SK-N-SH treated with all-trans-retinoic acid at 6 μM for 48 hours (cell line): ENCODE results near the gene CDKN1A.

ENCODE experiments used
- ATAC-seq: fragments of 200-7000 bp; cut with Tn5 transposase; 3 replicates; pipeline ENCODE4 v1.9.1; 2020; ENCODE audit warnings: mild to moderate bottlenecking, moderate library complexity
- CSDC2 ChIP-seq: fragments of 250-450 bp; sonication (Bioruptor Pico); IDR thresholded peaks from 2 replicates; pipeline ENCODE4 v1.5.0; 2020; ENCODE audit warnings: mild to moderate bottlenecking, moderate library complexity
- CSRNP3 ChIP-seq: fragments of 250-450 bp; sonication (Bioruptor Pico); IDR thresholded peaks from 2 replicates; pipeline ENCODE4 v1.5.1; 2021; ENCODE audit warnings: mild to moderate bottlenecking, moderate library complexity
- ESRRG ChIP-seq: fragments of 250-450 bp; sonication (Bioruptor Pico); IDR thresholded peaks from 2 replicates; pipeline ENCODE4 v1.6.1; 2021; ENCODE audit warnings: mild to moderate bottlenecking
- ISL1 ChIP-seq: fragments of 250-450 bp; sonication (Bioruptor Pico); IDR thresholded peaks from 2 replicates; pipeline ENCODE4 v2.1.2; 2022; ENCODE audit warnings: mild to moderate bottlenecking, moderate library complexity
- OSR1 ChIP-seq: fragments of 250-450 bp; sonication (Bioruptor Pico); IDR thresholded peaks from 2 replicates; pipeline ENCODE4 v1.8.0; 2022; ENCODE audit warnings: moderate library complexity, mild to moderate bottlenecking, inconsistent platforms
- PATZ1 ChIP-seq: fragments of 250-450 bp; sonication (Bioruptor Pico); IDR thresholded peaks from 2 replicates; pipeline ENCODE4 v1.8.0; 2020; ENCODE audit warnings: mild to moderate bottlenecking, moderate library complexity, borderline replicate concordance
- POU6F1 ChIP-seq: fragments of 250-450 bp; sonication (Bioruptor Pico); IDR thresholded peaks from 2 replicates; pipeline ENCODE4 v1.8.0; 2021; ENCODE audit warnings: low read depth, mild to moderate bottlenecking, moderate library complexity, borderline replicate concordance
- PPARA ChIP-seq: fragments of 250-450 bp; sonication (Bioruptor Pico); IDR thresholded peaks from 2 replicates; pipeline ENCODE4 v1.5.0; 2020; ENCODE audit warnings: mild to moderate bottlenecking, borderline replicate concordance
- RARB ChIP-seq: fragments of 250-450 bp; sonication (Bioruptor Pico); IDR thresholded peaks from 2 replicates; pipeline ENCODE4 v1.8.0; 2021; ENCODE audit warnings: mild to moderate bottlenecking, moderate library complexity
- SNAI2 ChIP-seq: fragments of 250-450 bp; sonication (Bioruptor Pico); IDR thresholded peaks from 2 replicates; pipeline ENCODE4 v1.5.0; 2020; ENCODE audit warnings: mild to moderate bottlenecking, moderate library complexity
- TCF4 ChIP-seq: fragments of 250-450 bp; sonication (Bioruptor Pico); IDR thresholded peaks from 2 replicates; pipeline ENCODE4 v1.8.0; 2021; ENCODE audit warnings: mild to moderate bottlenecking, moderate library complexity, borderline replicate concordance
- TOX ChIP-seq: fragments of 250-450 bp; sonication (Bioruptor Pico); IDR thresholded peaks from 2 replicates; pipeline ENCODE4 v1.8.0; 2021; ENCODE audit warnings: mild to moderate bottlenecking, moderate library complexity, borderline replicate concordance
- ZFP3 ChIP-seq: fragments of 250-450 bp; sonication (Bioruptor Pico); IDR thresholded peaks from 2 replicates; pipeline ENCODE4 v1.5.0; 2020; ENCODE audit warnings: mild to moderate bottlenecking, moderate library complexity
- ZFP30 ChIP-seq: fragments of 450-650 bp; formaldehyde crosslinking; IDR thresholded peaks from 2 replicates; pipeline ENCODE4 v1.5.0; 2022; ENCODE audit warnings: mild to moderate bottlenecking, moderate library complexity
- ZNF565 ChIP-seq: fragments of 450-650 bp; formaldehyde crosslinking; conservative IDR thresholded peaks from 2 replicates; pipeline ENCODE4 v1.5.0; 2020; ENCODE audit warnings: low read depth, mild to moderate bottlenecking, moderate library complexity
- ZNF70 ChIP-seq: fragments of 450-650 bp; formaldehyde crosslinking; IDR thresholded peaks from 2 replicates; pipeline ENCODE4 v1.5.0; 2020; ENCODE audit warnings: mild to moderate bottlenecking, moderate library complexity
- ZNF8 ChIP-seq: fragments of 450-650 bp; formaldehyde crosslinking; IDR thresholded peaks from 2 replicates; pipeline ENCODE4 v1.5.0; 2020; ENCODE audit warnings: mild to moderate bottlenecking, moderate library complexity
- TF ChIP-seq, protein P1 (sequence below): fragments of 250-450 bp; sonication (Bioruptor Pico); IDR thresholded peaks from 2 replicates; pipeline ENCODE4 v1.5.0; 2020; ENCODE audit warnings: mild to moderate bottlenecking, moderate library complexity

CDKN1A gene

GRCh38 chr6:36730424-36731380 is 52.2 kb downstream of the CDKN1A start:
- no peak for ATAC-seq
- TF ChIP-seq, protein P1, sequence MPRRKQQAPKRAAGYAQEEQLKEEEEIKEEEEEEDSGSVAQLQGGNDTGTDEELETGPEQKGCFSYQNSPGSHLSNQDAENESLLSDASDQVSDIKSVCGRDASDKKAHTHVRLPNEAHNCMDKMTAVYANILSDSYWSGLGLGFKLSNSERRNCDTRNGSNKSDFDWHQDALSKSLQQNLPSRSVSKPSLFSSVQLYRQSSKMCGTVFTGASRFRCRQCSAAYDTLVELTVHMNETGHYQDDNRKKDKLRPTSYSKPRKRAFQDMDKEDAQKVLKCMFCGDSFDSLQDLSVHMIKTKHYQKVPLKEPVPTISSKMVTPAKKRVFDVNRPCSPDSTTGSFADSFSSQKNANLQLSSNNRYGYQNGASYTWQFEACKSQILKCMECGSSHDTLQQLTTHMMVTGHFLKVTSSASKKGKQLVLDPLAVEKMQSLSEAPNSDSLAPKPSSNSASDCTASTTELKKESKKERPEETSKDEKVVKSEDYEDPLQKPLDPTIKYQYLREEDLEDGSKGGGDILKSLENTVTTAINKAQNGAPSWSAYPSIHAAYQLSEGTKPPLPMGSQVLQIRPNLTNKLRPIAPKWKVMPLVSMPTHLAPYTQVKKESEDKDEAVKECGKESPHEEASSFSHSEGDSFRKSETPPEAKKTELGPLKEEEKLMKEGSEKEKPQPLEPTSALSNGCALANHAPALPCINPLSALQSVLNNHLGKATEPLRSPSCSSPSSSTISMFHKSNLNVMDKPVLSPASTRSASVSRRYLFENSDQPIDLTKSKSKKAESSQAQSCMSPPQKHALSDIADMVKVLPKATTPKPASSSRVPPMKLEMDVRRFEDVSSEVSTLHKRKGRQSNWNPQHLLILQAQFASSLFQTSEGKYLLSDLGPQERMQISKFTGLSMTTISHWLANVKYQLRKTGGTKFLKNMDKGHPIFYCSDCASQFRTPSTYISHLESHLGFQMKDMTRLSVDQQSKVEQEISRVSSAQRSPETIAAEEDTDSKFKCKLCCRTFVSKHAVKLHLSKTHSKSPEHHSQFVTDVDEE (CRISPR knock-in tag): no peak
- TF ChIP-seq RARB (no peak), PATZ1 (CRISPR knock-in tag) (no peak), TCF4 (CRISPR knock-in tag) (no peak), ESRRG (CRISPR knock-in tag) (no peak), OSR1 (no peak), CSRNP3 (CRISPR knock-in tag) (no peak), TOX (CRISPR knock-in tag) (no peak), POU6F1 (no peak), SNAI2 (CRISPR knock-in tag) (no peak), ZFP3 (CRISPR knock-in tag) (no peak), ISL1 (no peak), PPARA (CRISPR knock-in tag) (no peak), ZNF8 (CRISPR knock-in tag) (no peak), CSDC2 (CRISPR knock-in tag) (no peak), ZNF70 (no peak)

- ATAC-seq: no peak
- TF ChIP-seq PATZ1 (CRISPR knock-in tag): no peak
- TF ChIP-seq, all 23 proteins: peak for 0
Measured at GRCh38 chr6:36731622-36732310, 53.3 kb downstream of the CDKN1A start.

- no peak for ATAC-seq
- no peak for TF ChIP-seq ZNF8 (CRISPR knock-in tag)
- no peak for TF ChIP-seq OSR1
- TF ChIP-seq TCF4 (CRISPR knock-in tag): no peak
- no peak for TF ChIP-seq POU6F1
- no peak for TF ChIP-seq ISL1
- TF ChIP-seq PATZ1 (CRISPR knock-in tag): no peak
- no peak for TF ChIP-seq SNAI2 (CRISPR knock-in tag)
- no peak for TF ChIP-seq ZFP30 (CRISPR knock-in tag)
- TF ChIP-seq RARB: no peak
- TF ChIP-seq ZNF565 (CRISPR knock-in tag): no peak
- TF ChIP-seq, protein P1 (CRISPR knock-in tag): no peak
Measured at GRCh38 chr6:36733300-36733699, 54.8 kb downstream of the CDKN1A start.
